Lower lobe of right lung (tissue), 2 donors: Measurements from ENCODE around the gene AKR1E2. TPM values are rescaled to one million over a fixed set of nuclear protein-coding genes. Genes with fewer than 3 reads are reported as not detected.

Experiments used
- ATAC-seq, 2 donors: fragments of 200-7000 bp; cut with Tn5 transposase; one replicate each; pipeline ENCODE4 v1.9.1; 2020 to 2022; ENCODE audit warnings: mild to moderate bottlenecking in 2 of 2, moderate library complexity in 2 of 2
- DNase-seq: peaks from one replicate; pipeline ENCODE4 v3.0.0-alpha.2; 2020
- H3K27ac ChIP-seq: fragments of 200-600 bp; one replicate; pipeline ENCODE4 v1.8.0; 2022
- H3K27me3 ChIP-seq: fragments of 200-600 bp; one replicate; pipeline ENCODE4 v1.8.0; 2022; ENCODE audit warnings: low read depth
- H3K36me3 ChIP-seq: fragments of 200-600 bp; one replicate; pipeline ENCODE4 v1.8.0; 2022; ENCODE audit warnings: mild to moderate bottlenecking
- H3K4me1 ChIP-seq: fragments of 200-600 bp; one replicate; pipeline ENCODE4 v1.8.0; 2022
- H3K4me3 ChIP-seq: fragments of 200-600 bp; one replicate; pipeline ENCODE4 v1.8.0; 2022; ENCODE audit warnings: mild to moderate bottlenecking
- H3K9me3 ChIP-seq: fragments of 200-600 bp; one replicate; pipeline ENCODE4 v1.8.0; 2022
- CTCF ChIP-seq: fragments of 200-600 bp; IDR thresholded peaks from one replicate; pipeline ENCODE4 v1.8.0; 2022; ENCODE audit warnings: antibody characterized with exemption, mild to moderate bottlenecking
- intact Hi-C: fragments of 100-400 bp; cut with DNase I; formaldehyde crosslinking; loops from one replicate; pipeline ENCODE4 v1.11.0; 2022
- total RNA-seq: library from RNA; stranded (reverse); fragmentation: NEBNext Ultra II Directional; extraction: Animal tissue kit (Norgen Biotek cat#: 25700); gene quantifications from one replicate; pipeline ENCODE4 v1.2.1, GENCODE V29; 2021
- donor health status: DM: no; HTN: yes; CAD: no; lungs with severe emphysema.

The AKR1E2 gene
- total RNA-seq, 1 donor from 2014 or later: 11.3 TPM

DNA sequence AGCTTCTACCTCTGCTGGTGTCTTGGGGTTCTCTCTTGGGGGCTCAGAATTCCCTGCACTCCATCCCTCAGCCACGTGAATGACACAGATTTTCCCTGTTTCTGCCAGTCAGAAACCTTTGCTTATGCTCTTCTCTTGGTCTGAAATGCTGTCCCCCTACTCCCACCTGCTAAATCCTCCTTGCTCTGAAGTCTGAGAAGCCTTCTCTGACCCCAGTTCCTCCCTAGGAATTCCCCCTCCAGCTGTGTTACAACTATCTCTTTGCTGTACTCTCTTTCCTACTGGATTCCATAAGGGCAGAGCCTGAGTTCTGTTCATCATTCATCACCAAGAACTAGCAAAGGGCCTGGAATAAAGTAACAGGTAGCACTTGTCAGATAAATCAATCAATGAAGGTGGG lies 33.6 kb upstream of the AKR1E2 start:
- intact Hi-C loops: no loop called here
- Histone ChIP-seq H3K36me3 (no peaks in the 10 kb centered on the region), H3K4me3 (no peak overlapping the region), H3K27ac (no peak overlapping the region), H3K9me3 (no peaks in the 10 kb centered on the region), H3K4me1 (no peaks in the 10 kb centered on the region), H3K27me3 (no peaks in the 10 kb centered on the region)
- no peak for TF ChIP-seq CTCF
- ATAC-seq (no peak), DNase-seq (no peak)

DNA sequence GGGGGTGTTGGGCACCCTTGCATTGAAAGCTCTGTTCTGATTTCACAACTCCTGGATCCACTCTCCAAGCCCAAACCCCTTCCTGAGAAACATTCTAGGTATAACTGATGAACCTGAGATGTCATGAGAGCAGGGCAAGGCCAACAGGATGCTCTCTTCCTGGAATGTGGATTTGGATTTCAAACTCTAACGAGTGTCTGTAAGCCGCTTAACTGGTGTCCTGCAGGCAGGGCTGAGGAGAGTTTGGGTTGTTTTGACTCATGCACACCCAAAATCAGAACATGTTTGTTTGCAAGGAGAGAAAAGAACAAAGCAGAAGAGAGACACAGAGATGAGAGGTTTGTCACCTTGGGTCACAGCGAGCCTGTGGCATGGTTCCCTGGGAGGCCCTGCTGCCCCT lies 24.6 kb upstream of the AKR1E2 start:
- intact Hi-C loops: no loop called here
- Histone ChIP-seq H3K4me1 (no peaks in the 10 kb centered on the region), H3K9me3 (no peaks in the 10 kb centered on the region), H3K27me3 (no peaks in the 10 kb centered on the region), H3K27ac (no peak overlapping the region), H3K36me3 (no peaks in the 10 kb centered on the region), H3K4me3 (no peak overlapping the region)
- DNase-seq: no peak
- no peak for ATAC-seq
- TF ChIP-seq CTCF: no peak

DNA sequence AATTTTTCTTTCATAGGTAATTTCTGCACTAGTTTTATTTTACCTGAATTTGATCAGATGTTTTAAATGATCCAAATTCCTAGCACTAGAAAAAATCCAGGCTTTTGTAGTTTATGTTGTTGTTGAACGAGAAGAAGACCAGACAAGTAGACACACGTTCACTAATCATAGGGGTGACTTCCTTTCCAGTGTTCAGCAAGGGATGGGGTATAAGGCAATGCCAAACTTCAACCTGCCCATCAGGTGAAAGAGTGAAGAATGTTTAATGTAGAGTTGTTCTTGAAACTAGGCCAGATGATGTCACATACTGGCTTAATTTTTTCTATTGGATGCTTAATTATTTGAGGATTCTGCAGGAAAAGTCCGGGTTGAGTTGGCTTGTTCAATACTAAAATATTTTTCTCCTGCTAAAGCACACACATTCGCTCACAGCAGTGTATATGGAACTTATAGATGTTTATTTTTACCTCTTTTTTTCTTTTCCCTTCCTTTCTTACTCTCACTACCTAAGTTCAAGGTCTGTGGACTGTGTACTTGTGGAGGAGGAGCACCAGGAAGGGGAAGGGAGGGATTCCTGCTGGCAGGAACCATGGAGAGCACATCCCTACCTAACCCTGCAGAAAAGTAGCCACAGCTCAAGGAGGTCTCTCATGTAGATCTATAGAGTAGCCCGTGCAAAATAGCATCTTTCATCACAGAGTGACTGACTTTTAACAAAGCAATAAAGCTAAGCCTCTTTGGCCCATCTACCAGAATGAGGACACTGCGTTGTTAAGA lies 23.1 kb upstream of the AKR1E2 start:
- Histone ChIP-seq H3K36me3 (no peaks in the 10 kb centered on the region), H3K4me1 (no peaks in the 10 kb centered on the region), H3K9me3 (no peaks in the 10 kb centered on the region), H3K4me3 (no peak overlapping the region), H3K27ac (no peak overlapping the region), H3K27me3 (no peaks in the 10 kb centered on the region)
- TF ChIP-seq CTCF: no peak
- ATAC-seq (no peak), DNase-seq (no peak)
- intact Hi-C loops: no loop called here

DNA sequence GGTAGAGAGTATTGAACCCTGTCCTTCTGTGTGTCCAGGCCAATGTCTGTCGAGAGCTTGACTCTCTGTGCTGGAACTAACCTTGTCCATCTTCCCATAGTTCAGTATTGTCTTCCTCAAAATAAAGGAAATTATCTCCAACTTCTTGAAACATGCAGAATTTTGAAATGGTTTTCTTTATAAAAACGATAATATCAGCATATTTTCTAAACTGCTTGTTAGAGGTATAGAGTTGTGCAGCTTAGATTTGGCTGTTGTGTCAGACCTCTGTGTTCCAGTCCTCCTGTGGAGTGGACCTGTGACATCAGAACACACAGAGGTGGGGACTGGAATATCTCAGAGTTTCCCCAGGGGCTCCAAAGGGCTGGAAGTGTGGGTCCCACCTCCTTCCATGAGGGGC lies 22.2 kb upstream of the AKR1E2 start:
- no peak overlapping the region for H3K27ac ChIP-seq
- intact Hi-C loops: no loop called here
- H3K27me3 ChIP-seq: no peaks in the 10 kb centered on the region
- no peaks in the 10 kb centered on the region for H3K9me3 ChIP-seq
- H3K4me3 ChIP-seq: no peak overlapping the region
- DNase-seq: no peak
- H3K36me3 ChIP-seq: no peaks in the 10 kb centered on the region
- no peaks in the 10 kb centered on the region for H3K4me1 ChIP-seq
- ATAC-seq: no peak
- no peak for TF ChIP-seq CTCF

DNA sequence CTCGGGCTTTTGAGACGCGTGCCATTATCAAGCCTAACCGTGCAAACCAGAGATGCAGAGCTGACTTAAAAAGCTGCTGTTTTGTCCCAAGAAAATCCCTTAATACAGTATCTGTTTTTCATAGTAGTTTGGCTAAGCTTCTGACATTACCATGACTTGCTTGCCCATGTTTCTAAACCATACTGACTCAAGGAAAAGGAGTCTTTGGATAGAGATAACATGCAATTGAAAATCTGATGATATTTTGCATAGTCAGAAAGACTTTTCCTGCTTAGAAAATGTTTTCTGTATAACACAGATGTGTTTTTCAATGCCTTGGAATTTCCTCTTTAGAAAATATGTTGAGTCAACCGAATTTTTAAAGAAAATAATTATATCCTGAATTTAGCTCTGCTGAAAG lies 21.5 kb upstream of the AKR1E2 start:
- no peak for TF ChIP-seq CTCF
- Histone ChIP-seq H3K36me3 (no peaks in the 10 kb centered on the region), H3K27ac (no peak overlapping the region), H3K4me3 (no peak overlapping the region), H3K4me1 (no peaks in the 10 kb centered on the region), H3K9me3 (no peaks in the 10 kb centered on the region), H3K27me3 (no peaks in the 10 kb centered on the region)
- intact Hi-C loops: no loop called here
- DNase-seq (no peak), ATAC-seq (no peak)
